ENCODE data around the gene MICALL1.

GRCh38 chr22:37951305-37951704 lies 45.2 kb downstream of the MICALL1 start:
- no peak for TF ChIP-seq TARDBP (IDR thresholded peaks at IDR 0.05)
- no peak for TF ChIP-seq BHLHE40 (IDR thresholded peaks at IDR 0.05; ENCODE audit: borderline replicate concordance)
- no peak for TF ChIP-seq SUZ12 (IDR thresholded peaks at IDR 0.05)
- TF ChIP-seq HDGF (IDR thresholded peaks at IDR 0.05; ENCODE audit: borderline replicate concordance) = no peak
- TF ChIP-seq LEF1 (IDR thresholded peaks at IDR 0.05; ENCODE audit: borderline replicate concordance) = no peak

All from HEK293T (cell line).